A549 (cell line): Measurements from ENCODE around the gene ANHX.

Source experiments
- CEBPB ChIP-seq, 2 experiments: fragments of >200 bp in 1 of 2; sonication (Bioruptor Twin) in 1 of 2; formaldehyde crosslinking in 1 of 2; IDR thresholded peaks; 2 replicates each; pipeline ENCODE4 v1.6.1; 2012 to 2016
- EP300 ChIP-seq, 2 experiments: fragments of >200 bp; sonication (Bioruptor Twin); formaldehyde crosslinking; IDR thresholded peaks; 2 replicates in 1 of 2; 3 replicates in 1 of 2; pipeline ENCODE4 v1.6.1; 2016 to 2017
- HDAC2 ChIP-seq: fragments of 200-600 bp; sonication (generic); IDR thresholded peaks from 2 replicates; pipeline ENCODE4 v1.6.1; 2016
- KDM1A ChIP-seq: fragments of 200-600 bp; sonication (generic); IDR thresholded peaks from 2 replicates; pipeline ENCODE4 v1.6.1; 2016; ENCODE audit warnings: low read depth, mild to moderate bottlenecking
- NR3C1 ChIP-seq: fragments of >200 bp; sonication (Bioruptor Twin); formaldehyde crosslinking; IDR thresholded peaks from 3 replicates; pipeline ENCODE4 v1.6.1; 2017
- POLR2A ChIP-seq: IDR thresholded peaks from 2 replicates; pipeline ENCODE4 v1.6.1; 2012; ENCODE audit warnings: mild to moderate bottlenecking, low read length
- RAD21 ChIP-seq, 2 experiments: fragments of >200 bp in 1 of 2; sonication (Bioruptor Twin) in 1 of 2; formaldehyde crosslinking in 1 of 2; IDR thresholded peaks in 1 of 2; conservative IDR thresholded peaks in 1 of 2; 2 replicates in 1 of 2; 3 replicates in 1 of 2; pipeline ENCODE4 v1.6.1; 2012 to 2018; ENCODE audit warnings: inconsistent platforms in 1 of 2
- SMC3 ChIP-seq: fragments of >200 bp; sonication (Bioruptor Twin); formaldehyde crosslinking; IDR thresholded peaks from 3 replicates; pipeline ENCODE4 v1.6.1; 2018; ENCODE audit warnings: inconsistent platforms
- USF2 ChIP-seq: fragments of 450-650 bp; IDR thresholded peaks from 2 replicates; pipeline ENCODE4 v1.6.1; 2014; ENCODE audit warnings: antibody characterized with exemption
- ZFP36 ChIP-seq: fragments of 450-650 bp; IDR thresholded peaks from 2 replicates; pipeline ENCODE4 v1.6.1; 2014; ENCODE audit warnings: borderline replicate concordance; ENCODE audit not compliant: partially characterized antibody
- TF ChIP-seq, protein P1 (sequence below): fragments of 200-600 bp; sonication (generic); IDR thresholded peaks from 2 replicates; pipeline ENCODE4 v1.6.1; 2016; ENCODE audit warnings: antibody characterized with exemption, mild to moderate bottlenecking, moderate library complexity
- TF ChIP-seq, protein P2 (sequence below): fragments of >200 bp; sonication (Bioruptor Twin); formaldehyde crosslinking; IDR thresholded peaks from 3 replicates; pipeline ENCODE4 v1.5.1; 2016
- TF ChIP-seq, protein P3 (sequence below): IDR thresholded peaks from 2 replicates; pipeline ENCODE4 v1.6.1; 2012

GRCh38 chr12:133181238-133181959 lies 54.3 kb downstream of the ANHX start, which contains the start of gene ZNF268:
- TF ChIP-seq RAD21 (conservative IDR thresholded peaks at IDR 0.05 in 1 of 2, IDR thresholded peaks at IDR 0.05 in 1 of 2) (peak; percentile 49 to 50; a peak in 4 of 5 replicates), SMC3 (peak; percentile 54), POLR2A (peak; percentile 55), ZFP36 (no peak), USF2 (no peak), KDM1A (no peak), EP300 (IDR thresholded peaks at IDR 0.05) (no peak), NR3C1 (no peak), CEBPB (IDR thresholded peaks at IDR 0.05) (peak in 1 of 2 experiments; percentile 70; a peak in 1 of 4 replicates), HDAC2 (no peak)
- TF ChIP-seq, protein P1, sequence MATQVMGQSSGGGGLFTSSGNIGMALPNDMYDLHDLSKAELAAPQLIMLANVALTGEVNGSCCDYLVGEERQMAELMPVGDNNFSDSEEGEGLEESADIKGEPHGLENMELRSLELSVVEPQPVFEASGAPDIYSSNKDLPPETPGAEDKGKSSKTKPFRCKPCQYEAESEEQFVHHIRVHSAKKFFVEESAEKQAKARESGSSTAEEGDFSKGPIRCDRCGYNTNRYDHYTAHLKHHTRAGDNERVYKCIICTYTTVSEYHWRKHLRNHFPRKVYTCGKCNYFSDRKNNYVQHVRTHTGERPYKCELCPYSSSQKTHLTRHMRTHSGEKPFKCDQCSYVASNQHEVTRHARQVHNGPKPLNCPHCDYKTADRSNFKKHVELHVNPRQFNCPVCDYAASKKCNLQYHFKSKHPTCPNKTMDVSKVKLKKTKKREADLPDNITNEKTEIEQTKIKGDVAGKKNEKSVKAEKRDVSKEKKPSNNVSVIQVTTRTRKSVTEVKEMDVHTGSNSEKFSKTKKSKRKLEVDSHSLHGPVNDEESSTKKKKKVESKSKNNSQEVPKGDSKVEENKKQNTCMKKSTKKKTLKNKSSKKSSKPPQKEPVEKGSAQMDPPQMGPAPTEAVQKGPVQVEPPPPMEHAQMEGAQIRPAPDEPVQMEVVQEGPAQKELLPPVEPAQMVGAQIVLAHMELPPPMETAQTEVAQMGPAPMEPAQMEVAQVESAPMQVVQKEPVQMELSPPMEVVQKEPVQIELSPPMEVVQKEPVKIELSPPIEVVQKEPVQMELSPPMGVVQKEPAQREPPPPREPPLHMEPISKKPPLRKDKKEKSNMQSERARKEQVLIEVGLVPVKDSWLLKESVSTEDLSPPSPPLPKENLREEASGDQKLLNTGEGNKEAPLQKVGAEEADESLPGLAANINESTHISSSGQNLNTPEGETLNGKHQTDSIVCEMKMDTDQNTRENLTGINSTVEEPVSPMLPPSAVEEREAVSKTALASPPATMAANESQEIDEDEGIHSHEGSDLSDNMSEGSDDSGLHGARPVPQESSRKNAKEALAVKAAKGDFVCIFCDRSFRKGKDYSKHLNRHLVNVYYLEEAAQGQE = 0 out of 2 replicates have a peak, but pooled peaks have one; percentile 18
- TF ChIP-seq, protein P2, sequence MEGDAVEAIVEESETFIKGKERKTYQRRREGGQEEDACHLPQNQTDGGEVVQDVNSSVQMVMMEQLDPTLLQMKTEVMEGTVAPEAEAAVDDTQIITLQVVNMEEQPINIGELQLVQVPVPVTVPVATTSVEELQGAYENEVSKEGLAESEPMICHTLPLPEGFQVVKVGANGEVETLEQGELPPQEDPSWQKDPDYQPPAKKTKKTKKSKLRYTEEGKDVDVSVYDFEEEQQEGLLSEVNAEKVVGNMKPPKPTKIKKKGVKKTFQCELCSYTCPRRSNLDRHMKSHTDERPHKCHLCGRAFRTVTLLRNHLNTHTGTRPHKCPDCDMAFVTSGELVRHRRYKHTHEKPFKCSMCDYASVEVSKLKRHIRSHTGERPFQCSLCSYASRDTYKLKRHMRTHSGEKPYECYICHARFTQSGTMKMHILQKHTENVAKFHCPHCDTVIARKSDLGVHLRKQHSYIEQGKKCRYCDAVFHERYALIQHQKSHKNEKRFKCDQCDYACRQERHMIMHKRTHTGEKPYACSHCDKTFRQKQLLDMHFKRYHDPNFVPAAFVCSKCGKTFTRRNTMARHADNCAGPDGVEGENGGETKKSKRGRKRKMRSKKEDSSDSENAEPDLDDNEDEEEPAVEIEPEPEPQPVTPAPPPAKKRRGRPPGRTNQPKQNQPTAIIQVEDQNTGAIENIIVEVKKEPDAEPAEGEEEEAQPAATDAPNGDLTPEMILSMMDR = peak; percentile 76
- TF ChIP-seq, protein P3, sequence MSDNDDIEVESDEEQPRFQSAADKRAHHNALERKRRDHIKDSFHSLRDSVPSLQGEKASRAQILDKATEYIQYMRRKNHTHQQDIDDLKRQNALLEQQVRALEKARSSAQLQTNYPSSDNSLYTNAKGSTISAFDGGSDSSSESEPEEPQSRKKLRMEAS = peak; percentile 79
